K562 (cell line): Measurements from ENCODE around the gene NFKBIB. TPM values are rescaled to one million over a fixed set of nuclear protein-coding genes. Genes with fewer than 3 reads are reported as not detected.

ENCODE experiments used
- CAMTA2 ChIP-seq: fragments of 250-450 bp; sonication (Bioruptor Pico); conservative IDR thresholded peaks from 2 replicates; pipeline ENCODE4 v1.5.1; 2022
- ELF4 ChIP-seq: fragments of 450-650 bp; formaldehyde crosslinking; IDR thresholded peaks from 2 replicates; pipeline ENCODE4 v1.4.0; 2022; ENCODE audit warnings: missing genetic modification characterization
- EP300 ChIP-seq: IDR thresholded peaks from 2 replicates; pipeline ENCODE4 v1.6.1; 2012; ENCODE audit warnings: low read length, improper control_type of control experiment
- EWSR1 ChIP-seq: fragments of 450-650 bp; IDR thresholded peaks from 2 replicates; pipeline ENCODE4 v1.6.1; 2018; ENCODE audit warnings: borderline replicate concordance, mild to moderate bottlenecking, low read depth, moderate library complexity; ENCODE audit not compliant: partially characterized antibody
- FOXK1 ChIP-seq: sonication (generic); formaldehyde crosslinking; IDR thresholded peaks from 2 replicates; pipeline ENCODE4 v1.8.0; 2022; ENCODE audit warnings: missing genetic modification reagents, mild to moderate bottlenecking, borderline replicate concordance
- KDM5B ChIP-seq: fragments of 200-600 bp; sonication (generic); IDR thresholded peaks from 2 replicates; pipeline ENCODE4 v1.6.1; 2012; ENCODE audit warnings: low read depth, mild to moderate bottlenecking, moderate library complexity, low read length, control low read depth, inconsistent platforms; ENCODE audit not compliant: insufficient replicate concordance
- MAFK ChIP-seq: IDR thresholded peaks from 2 replicates; pipeline ENCODE4 v1.6.1; 2011; ENCODE audit warnings: low read length, improper control_type of control experiment
- PTRF ChIP-seq: fragments of 450-650 bp; IDR thresholded peaks from 2 replicates; pipeline ENCODE4 v1.6.1; 2016; ENCODE audit warnings: mild to moderate bottlenecking, missing genetic modification characterization, missing compliant biosample characterization
- RAD51 ChIP-seq: fragments of 450-650 bp; IDR thresholded peaks from 2 replicates; pipeline ENCODE4 v1.7.1; 2016; ENCODE audit warnings: low read depth, mild to moderate bottlenecking, borderline replicate concordance
- RBM22 ChIP-seq: fragments of 200-400 bp; formaldehyde crosslinking; IDR thresholded peaks from 2 replicates; pipeline ENCODE4 v1.6.1; 2018; ENCODE audit warnings: low read length, low read depth; ENCODE audit not compliant: poor library complexity, severe bottlenecking
- ZNF3 ChIP-seq: fragments of 250-450 bp; sonication (Bioruptor Pico); IDR thresholded peaks from 2 replicates; pipeline ENCODE4 v1.5.0; 2021; ENCODE audit warnings: mild to moderate bottlenecking, moderate library complexity
- ZNF354B ChIP-seq: fragments of 250-450 bp; sonication (Bioruptor Pico); IDR thresholded peaks from 2 replicates; pipeline ENCODE4 v1.4.0; 2020
- polyA plus RNA-seq, 8 experiments: library from polyadenylated mRNA; depleted of rRNA in 4 of 8; stranded (reverse) in 5 of 8; unstranded in 3 of 8; fragments of >200 nt; fragmentation: Nextera tagmentation in 2 of 8; fragmentation: Illumina TruSeq in 1 of 8; extraction: Ambion mirVana in 2 of 8; extraction: Trizol in 1 of 8; gene quantifications; 2 replicates each; pipeline versions ENCODE4 v1.2.1 to v1.2.3, GENCODE V29; 2011 to 2014; ENCODE audit warnings: inconsistent platforms in 1 of 8, missing spikeins in 1 of 8
- total RNA-seq, 7 experiments: library from RNA; depleted of rRNA in 6 of 7; stranded (reverse); fragments of >200 nt in 6 of 7; fragmentation: Illumina TruSeq in 2 of 7; extraction: Trizol in 2 of 7; gene quantifications; 2 replicates each; pipeline versions ENCODE4 v1.2.1 to v1.2.3, GENCODE V29; 2011 to 2021; ENCODE audit warnings: low replicate concordance in 1 of 7
- TF ChIP-seq, protein P1 (sequence below), 2 experiments: fragments of 450-650 bp in 1 of 2; sonication (generic) in 1 of 2; formaldehyde crosslinking in 1 of 2; IDR thresholded peaks; 2 replicates each; pipeline versions ENCODE4 v1.7.1 to v1.9.0; 2016 to 2022; ENCODE audit warnings: inconsistent platforms in 1 of 2, mild to moderate bottlenecking in 1 of 2, missing genetic modification reagents in 1 of 2
- TF ChIP-seq, protein P2 (sequence below), 2 experiments: fragments of 450-650 bp; IDR thresholded peaks; 2 replicates each; pipeline ENCODE4 v1.6.1; 2016
- TF ChIP-seq, protein P3 (sequence below): sonication (generic); formaldehyde crosslinking; IDR thresholded peaks from 2 replicates; pipeline ENCODE4 v1.9.0; 2022; ENCODE audit warnings: mild to moderate bottlenecking, missing genetic modification reagents

The NFKBIB gene
- total and polyA plus RNA-seq, 9 of the 15 experiments (the other 6 are each of a cell fraction or from before 2014, with no cell fraction given), result 1.5 to 44.9 (median 10.4) TPM

- TF ChIP-seq, protein P1, sequence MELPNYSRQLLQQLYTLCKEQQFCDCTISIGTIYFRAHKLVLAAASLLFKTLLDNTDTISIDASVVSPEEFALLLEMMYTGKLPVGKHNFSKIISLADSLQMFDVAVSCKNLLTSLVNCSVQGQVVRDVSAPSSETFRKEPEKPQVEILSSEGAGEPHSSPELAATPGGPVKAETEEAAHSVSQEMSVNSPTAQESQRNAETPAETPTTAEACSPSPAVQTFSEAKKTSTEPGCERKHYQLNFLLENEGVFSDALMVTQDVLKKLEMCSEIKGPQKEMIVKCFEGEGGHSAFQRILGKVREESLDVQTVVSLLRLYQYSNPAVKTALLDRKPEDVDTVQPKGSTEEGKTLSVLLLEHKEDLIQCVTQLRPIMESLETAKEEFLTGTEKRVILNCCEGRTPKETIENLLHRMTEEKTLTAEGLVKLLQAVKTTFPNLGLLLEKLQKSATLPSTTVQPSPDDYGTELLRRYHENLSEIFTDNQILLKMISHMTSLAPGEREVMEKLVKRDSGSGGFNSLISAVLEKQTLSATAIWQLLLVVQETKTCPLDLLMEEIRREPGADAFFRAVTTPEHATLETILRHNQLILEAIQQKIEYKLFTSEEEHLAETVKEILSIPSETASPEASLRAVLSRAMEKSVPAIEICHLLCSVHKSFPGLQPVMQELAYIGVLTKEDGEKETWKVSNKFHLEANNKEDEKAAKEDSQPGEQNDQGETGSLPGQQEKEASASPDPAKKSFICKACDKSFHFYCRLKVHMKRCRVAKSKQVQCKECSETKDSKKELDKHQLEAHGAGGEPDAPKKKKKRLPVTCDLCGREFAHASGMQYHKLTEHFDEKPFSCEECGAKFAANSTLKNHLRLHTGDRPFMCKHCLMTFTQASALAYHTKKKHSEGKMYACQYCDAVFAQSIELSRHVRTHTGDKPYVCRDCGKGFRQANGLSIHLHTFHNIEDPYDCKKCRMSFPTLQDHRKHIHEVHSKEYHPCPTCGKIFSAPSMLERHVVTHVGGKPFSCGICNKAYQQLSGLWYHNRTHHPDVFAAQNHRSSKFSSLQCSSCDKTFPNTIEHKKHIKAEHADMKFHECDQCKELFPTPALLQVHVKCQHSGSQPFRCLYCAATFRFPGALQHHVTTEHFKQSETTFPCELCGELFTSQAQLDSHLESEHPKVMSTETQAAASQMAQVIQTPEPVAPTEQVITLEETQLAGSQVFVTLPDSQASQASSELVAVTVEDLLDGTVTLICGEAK (IDR thresholded peaks at IDR 0.05), result no peak
- TF ChIP-seq, protein P1 (CRISPR knock-in tag; IDR thresholded peaks at IDR 0.05), result no peak
- TF ChIP-seq ZNF3 (CRISPR knock-in tag) (no peak), EP300 (peak; percentile 21; the same call in 1 of the 2 replicates), KDM5B (peak; percentile 71), RBM22 (no peak), ELF4 (CRISPR knock-in tag) (no peak), ZNF354B (0 out of 2 replicates have a peak, but pooled peaks have one; percentile 42), MAFK (peak; percentile 29; the same call in 1 of the 2 replicates), PTRF (tag) (no peak), FOXK1 (CRISPR knock-in tag) (0 out of 2 replicates have a peak, but pooled peaks have one; percentile 64), RAD51 (no peak), EWSR1 (no peak), CAMTA2 (CRISPR knock-in tag) (no peak)
- TF ChIP-seq, protein P2, sequence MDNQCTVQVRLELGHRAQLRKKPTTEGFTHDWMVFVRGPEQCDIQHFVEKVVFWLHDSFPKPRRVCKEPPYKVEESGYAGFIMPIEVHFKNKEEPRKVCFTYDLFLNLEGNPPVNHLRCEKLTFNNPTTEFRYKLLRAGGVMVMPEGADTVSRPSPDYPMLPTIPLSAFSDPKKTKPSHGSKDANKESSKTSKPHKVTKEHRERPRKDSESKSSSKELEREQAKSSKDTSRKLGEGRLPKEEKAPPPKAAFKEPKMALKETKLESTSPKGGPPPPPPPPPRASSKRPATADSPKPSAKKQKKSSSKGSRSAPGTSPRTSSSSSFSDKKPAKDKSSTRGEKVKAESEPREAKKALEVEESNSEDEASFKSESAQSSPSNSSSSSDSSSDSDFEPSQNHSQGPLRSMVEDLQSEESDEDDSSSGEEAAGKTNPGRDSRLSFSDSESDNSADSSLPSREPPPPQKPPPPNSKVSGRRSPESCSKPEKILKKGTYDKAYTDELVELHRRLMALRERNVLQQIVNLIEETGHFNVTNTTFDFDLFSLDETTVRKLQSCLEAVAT (IDR thresholded peaks at IDR 0.05), result no peak
- TF ChIP-seq, protein P3, sequence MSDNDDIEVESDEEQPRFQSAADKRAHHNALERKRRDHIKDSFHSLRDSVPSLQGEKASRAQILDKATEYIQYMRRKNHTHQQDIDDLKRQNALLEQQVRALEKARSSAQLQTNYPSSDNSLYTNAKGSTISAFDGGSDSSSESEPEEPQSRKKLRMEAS (CRISPR knock-in tag), result peak; percentile 13; the same call in 1 of the 2 replicates
Observed at GRCh38 chr19:38929929-38930775, 30.4 kb downstream of the NFKBIB start, which contains the start of gene SARS2 (continued).
